K562 (cell line): ENCODE data around the gene SPAG16. TPM values are rescaled to one million over a fixed set of nuclear protein-coding genes. Genes with fewer than 3 reads are reported as not detected.

Source experiments
- ATAC-seq: fragments of 200-7000 bp; cut with Tn5 transposase; 3 replicates; pipeline ENCODE4 v1.9.1; 2020; ENCODE audit warnings: moderate library complexity
- BruUV-seq: library from RNA; stranded (reverse); fragments of 400-500 nt; replicated peaks from 2 replicates; lab custom pipeline; 2021; lab: Mats Ljungman, UMichigan
- CTCF ChIA-PET: fragments of 300-600 bp; formaldehyde crosslinking; extraction: SDS; loops from one replicate; lab custom pipeline; 2021; ENCODE audit warnings: low intra/inter-chr PET ratio; lab: Yijun Ruan, JAX
- POLR2A ChIA-PET: fragments of 300-600, 350-650 bp; sonication (Branson Sonifier 250); formaldehyde crosslinking; extraction: SDS; loops from one replicate; lab custom pipeline; 2021; ENCODE audit warnings: antibody characterized with exemption, inconsistent platforms; lab: Yijun Ruan, JAX
- DNase-seq, 4 experiments: peaks; one replicate each; pipeline versions ENCODE4 v3.0.0 to v3.0.0-alpha.2; 2011 to 2018; ENCODE audit warnings: low spot score in 3 of 4, mixed read lengths in 3 of 4; ENCODE audit errors: extremely low read depth in 1 of 4
- FAIRE-seq: peaks from 2 replicates; lab custom pipeline; 2011; peaks lifted over from hg19 to GRCh38; lab: Jason Lieb, UNC
- H2AFZ ChIP-seq: 2 replicates; pipeline ENCODE4 v1.6.0; 2011; ENCODE audit warnings: low read depth, low read length, control low read depth, inconsistent platforms
- H3K27ac ChIP-seq: fragments of 200-600 bp; 3 replicates; pipeline ENCODE4 v1.8.0; 2011; ENCODE audit warnings: low read depth, mild to moderate bottlenecking, control low read depth, inconsistent platforms, low read length, moderate library complexity, mixed read lengths; ENCODE audit errors: extremely low read depth
- H3K27me3 ChIP-seq, 2 experiments: fragments of 300-600 bp in 1 of 2; 2 replicates in 1 of 2; 3 replicates in 1 of 2; pipeline versions ENCODE4 v1.6.0 to v1.8.0; 2011; ENCODE audit warnings: inconsistent platforms in 2 of 2, low read length in 2 of 2, mild to moderate bottlenecking in 1 of 2, mixed read lengths in 1 of 2, moderate library complexity in 1 of 2; ENCODE audit not compliant: control insufficient read depth in 2 of 2, insufficient read depth in 2 of 2
- H3K36me3 ChIP-seq: fragments of 300-600 bp; 3 replicates; pipeline ENCODE4 v1.8.0; 2011; ENCODE audit warnings: mild to moderate bottlenecking, low read length, inconsistent platforms; ENCODE audit not compliant: control insufficient read depth, insufficient read depth
- H3K4me1 ChIP-seq, 2 experiments: fragments of 200-600 bp in 1 of 2; replicated peaks in 1 of 2; 2 replicates in 1 of 2; 3 replicates in 1 of 2; pipeline versions ENCODE4 v1.5.1 to v1.8.0; 2011; ENCODE audit warnings: inconsistent platforms in 2 of 2, low read length in 2 of 2, mild to moderate bottlenecking in 1 of 2, mixed read lengths in 1 of 2, moderate library complexity in 1 of 2; ENCODE audit not compliant: control insufficient read depth in 2 of 2, insufficient read depth in 2 of 2
- H3K4me2 ChIP-seq: 2 replicates; pipeline ENCODE4 v1.6.1; 2011; ENCODE audit warnings: low read length, control low read depth, inconsistent platforms, mixed read lengths; ENCODE audit not compliant: insufficient read depth
- H3K4me3 ChIP-seq: fragments of 200-600 bp; sonication (generic), shearing (Covaris generic); 2 replicates; pipeline ENCODE4 v1.5.1; 2016; ENCODE audit warnings: control low read depth, inconsistent platforms
- H3K79me2 ChIP-seq: fragments of 200-600 bp; 3 replicates; pipeline ENCODE4 v1.8.0; 2011; ENCODE audit warnings: low read length, inconsistent platforms; ENCODE audit not compliant: control insufficient read depth, insufficient read depth
- H3K9ac ChIP-seq, 2 experiments: 2 replicates each; pipeline versions ENCODE4 v1.6.0 to v1.6.1; 2011; ENCODE audit warnings: low read depth in 2 of 2, low read length in 2 of 2, control low read depth in 1 of 2, inconsistent platforms in 1 of 2, mild to moderate bottlenecking in 1 of 2, mixed read lengths in 1 of 2; ENCODE audit not compliant: insufficient read depth in 1 of 2
- H3K9me1 ChIP-seq: one replicate; pipeline ENCODE4 v1.6.0; 2011; ENCODE audit warnings: inconsistent platforms, mild to moderate bottlenecking, low read length, moderate library complexity; ENCODE audit not compliant: control insufficient read depth, insufficient read depth
- H3K9me3 ChIP-seq: replicated peaks from 2 replicates; pipeline ENCODE4 v1.5.1; 2011; ENCODE audit warnings: low read depth, low read length, inconsistent platforms; ENCODE audit not compliant: control insufficient read depth, insufficient read depth
- H4K20me1 ChIP-seq: replicated peaks from 2 replicates; pipeline ENCODE4 v1.6.1; 2011; ENCODE audit warnings: low read length, inconsistent platforms, mixed read lengths; ENCODE audit not compliant: control insufficient read depth, insufficient read depth
- CBX2 ChIP-seq: fragments of 200-600 bp; sonication (generic); IDR thresholded peaks from one replicate; pipeline ENCODE4 v1.6.1; 2012; ENCODE audit warnings: mild to moderate bottlenecking, low read length, inconsistent platforms; ENCODE audit not compliant: insufficient read depth, poor library complexity, severe bottlenecking
- CUX1 ChIP-seq: fragments of 200-800 bp; sonication (Bioruptor generic); IDR thresholded peaks from 2 replicates; pipeline ENCODE4 v1.6.1; 2016; ENCODE audit warnings: missing genetic modification characterization, missing compliant biosample characterization
- ELK3 ChIP-seq: fragments of 450-650 bp; formaldehyde crosslinking; IDR thresholded peaks from 2 replicates; pipeline ENCODE4 v1.4.0; 2020; ENCODE audit warnings: mild to moderate bottlenecking
- FOXA1 ChIP-seq: fragments of 450-650 bp; IDR thresholded peaks from 2 replicates; pipeline ENCODE4 v1.6.1; 2016; ENCODE audit warnings: mild to moderate bottlenecking, borderline replicate concordance
- HOXB6 ChIP-seq: fragments of 250-450 bp; sonication (Bioruptor Pico); IDR thresholded peaks from 2 replicates; pipeline ENCODE4 v1.5.1; 2022; ENCODE audit warnings: mild to moderate bottlenecking, borderline replicate concordance
- MCM3 ChIP-seq: fragments of 450-650 bp; IDR thresholded peaks from 2 replicates; pipeline ENCODE4 v1.6.1; 2016
- MYC ChIP-seq, 2 experiments: fragments of 250-450 bp in 1 of 2; sonication (Bioruptor Pico) in 1 of 2; IDR thresholded peaks; 2 replicates each; pipeline versions ENCODE4 v1.5.1 to v1.6.1; 2012 to 2021; ENCODE audit warnings: low read depth in 2 of 2, borderline replicate concordance in 1 of 2, improper control_type of control experiment in 1 of 2, low read length in 1 of 2, mild to moderate bottlenecking in 1 of 2, moderate library complexity in 1 of 2
- NR2C2 ChIP-seq, 2 experiments: fragments of 200-800 bp in 1 of 2; sonication (Bioruptor generic) in 1 of 2; sonication (generic) in 1 of 2; formaldehyde crosslinking in 1 of 2; IDR thresholded peaks; 2 replicates each; pipeline versions ENCODE4 v1.6.1 to v1.8.0; 2016 to 2022; ENCODE audit warnings: mild to moderate bottlenecking in 1 of 2, missing compliant biosample characterization in 1 of 2, missing genetic modification characterization in 1 of 2, missing genetic modification reagents in 1 of 2
- PKNOX1 ChIP-seq: fragments of 450-650 bp; IDR thresholded peaks from 2 replicates; pipeline ENCODE4 v1.6.1; 2016
- PRPF4 ChIP-seq: fragments of 200-400 bp; formaldehyde crosslinking; IDR thresholded peaks from one replicate; pipeline ENCODE4 v1.6.1; 2017; ENCODE audit warnings: low read length, low read depth, mild to moderate bottlenecking; ENCODE audit not compliant: insufficient read depth, poor library complexity, severe bottlenecking
- RBM34 ChIP-seq: fragments of 200-400 bp; formaldehyde crosslinking; IDR thresholded peaks from 2 replicates; pipeline ENCODE4 v1.6.1; 2018; ENCODE audit warnings: low read length, borderline replicate concordance; ENCODE audit not compliant: insufficient read depth
- RUNX1 ChIP-seq: sonication (generic); IDR thresholded peaks from 2 replicates; pipeline ENCODE4 v1.6.1; 2016; ENCODE audit warnings: antibody characterized with exemption, low read depth
- SMARCA5 ChIP-seq: fragments of 450-650 bp; IDR thresholded peaks from 2 replicates; pipeline ENCODE4 v1.6.1; 2016
- SNRNP70 ChIP-seq: fragments of 200-400 bp; formaldehyde crosslinking; optimal IDR thresholded peaks from 2 replicates; pipeline ENCODE3; 2017; ENCODE audit warnings: low read depth, low read length
- in situ Hi-C: fragments of 300-500 bp; cut with MboI; formaldehyde crosslinking; loops from 4 replicates; pipeline ENCODE4 v1.15.0; 2018; ENCODE audit warnings: inconsistent platforms, mixed read lengths
- intact Hi-C: fragments of 100-400 bp; cut with micrococcal nuclease; formaldehyde crosslinking; loops from 2 replicates; pipeline ENCODE4 v1.14.2; 2022
- polyA plus RNA-seq, 8 experiments: library from polyadenylated mRNA; depleted of rRNA in 4 of 8; stranded (reverse) in 5 of 8; unstranded in 3 of 8; fragments of >200 nt; fragmentation: Nextera tagmentation in 2 of 8; fragmentation: Illumina TruSeq in 1 of 8; extraction: Ambion mirVana in 2 of 8; extraction: Trizol in 1 of 8; gene quantifications; 2 replicates each; pipeline versions ENCODE4 v1.2.1 to v1.2.3, GENCODE V29; 2011 to 2014; ENCODE audit warnings: inconsistent platforms in 1 of 8, missing spikeins in 1 of 8
- total RNA-seq, 7 experiments: library from RNA; depleted of rRNA in 6 of 7; stranded (reverse); fragments of >200 nt in 6 of 7; fragmentation: Illumina TruSeq in 2 of 7; extraction: Trizol in 2 of 7; gene quantifications; 2 replicates each; pipeline versions ENCODE4 v1.2.1 to v1.2.3, GENCODE V29; 2011 to 2021; ENCODE audit warnings: low replicate concordance in 1 of 7

Gene SPAG16
- total and polyA plus RNA-seq, 9 of the 15 experiments (the other 6 are each of a cell fraction or from before 2014, with no cell fraction given): 0.98 to 5.9 (median 3.5) TPM

- TF ChIP-seq CUX1 (CRISPR knock-in tag) (no peak), MCM3 (no peak)
- TF ChIP-seq, all 486 proteins: peak for 0
These were observed 534.2 kb downstream of the SPAG16 start (continued) for GRCh38 chr2:213818436-213818835.

GRCh38 chr2:213834331-213834730 lies 550.1 kb downstream of the SPAG16 start:
- no peak for FAIRE-seq
- CTCF ChIA-PET: no interaction called here
- H3K79me2 ChIP-seq: no peaks in the 10 kb centered on the region
- H3K27me3 ChIP-seq: no peaks in the 10 kb centered on the region
- H3K4me1 ChIP-seq: no peaks in the 10 kb centered on the region
- no peaks in the 10 kb centered on the region for H3K9me1 ChIP-seq
- no peak overlapping the region for H3K4me3 ChIP-seq
- no peak for DNase-seq
- no peak overlapping the region for H3K9ac ChIP-seq
- no peak for TF ChIP-seq PKNOX1
- no peak for TF ChIP-seq RUNX1
- no peak for TF ChIP-seq HOXB6 (CRISPR knock-in tag)
- no peak for TF ChIP-seq CBX2
- TF ChIP-seq ELK3 (CRISPR knock-in tag): no peak
- TF ChIP-seq FOXA1: no peak
- TF ChIP-seq SMARCA5: no peak
- TF ChIP-seq NR2C2 (CRISPR knock-in tag; IDR thresholded peaks at IDR 0.05): no peak
- no peak for TF ChIP-seq NR2C2 (tag; IDR thresholded peaks at IDR 0.05)
- no peak for TF ChIP-seq SNRNP70
- no peak for TF ChIP-seq RBM34
- no peak for TF ChIP-seq PRPF4
- no peak for TF ChIP-seq MYC (IDR thresholded peaks at IDR 0.05; ENCODE audit: low read depth, low read length)
- no peak for TF ChIP-seq MYC (CRISPR knock-in tag; IDR thresholded peaks at IDR 0.05; ENCODE audit: borderline replicate concordance, low read depth)
- TF ChIP-seq, all 486 proteins: peak for 0
- Histone ChIP-seq H3K4me2 (no peak overlapping the region), H3K36me3 (no peaks in the 10 kb centered on the region), H2AFZ (no peak overlapping the region), H3K27ac (no peak overlapping the region), H4K20me1 (no peaks in the 10 kb centered on the region), H3K9me3 (no peaks in the 10 kb centered on the region)
- BruUV-seq: no TSS peak
- intact Hi-C loops (no loop called here), in situ Hi-C loops (no loop called here)
- POLR2A ChIA-PET: no interaction called here
- ATAC-seq: no peak
